DMS 273 (cell line): Measurements from ENCODE around the gene HDAC4.

Experiments used
- DNase-seq: peaks from one replicate; lab custom pipeline; 2025; ENCODE audit not compliant: unreplicated experiment; lab: John Stamatoyannopoulos, UW

HDAC4 gene

GRCh38 chr2:239271882-239272281 is 128.9 kb downstream of the HDAC4 start:
- DNase-seq: no peak

- no peak for DNase-seq
These were observed 129.3 kb downstream of the HDAC4 start for GRCh38 chr2:239271471-239271870.

- DNase-seq: no peak
These were observed 130.9 kb downstream of the HDAC4 start for GRCh38 chr2:239269916-239270315.

GRCh38 chr2:239269173-239269885 is 131.5 kb downstream of the HDAC4 start:
- no peak for DNase-seq

- no peak for DNase-seq
These were observed 132.3 kb downstream of the HDAC4 start for GRCh38 chr2:239268549-239268948.

- DNase-seq: no peak
These were observed 132.7 kb downstream of the HDAC4 start for GRCh38 chr2:239268082-239268481.

GRCh38 chr2:239267288-239267951 is 133.4 kb downstream of the HDAC4 start:
- no peak for DNase-seq

GRCh38 chr2:239266779-239267287 is 134.0 kb downstream of the HDAC4 start:
- no peak for DNase-seq

- no peak for DNase-seq
These were observed 134.4 kb downstream of the HDAC4 start for GRCh38 chr2:239266434-239266766.

- no peak for DNase-seq
These were observed 135.0 kb downstream of the HDAC4 start for GRCh38 chr2:239265681-239266433.

- peak; percentile 14 for DNase-seq
These were observed 135.8 kb downstream of the HDAC4 start for GRCh38 chr2:239264838-239265651.

GRCh38 chr2:239264492-239264837 is 136.4 kb downstream of the HDAC4 start:
- peak; percentile 15 for DNase-seq

GRCh38 chr2:239263669-239264491 is 136.9 kb downstream of the HDAC4 start:
- DNase-seq: no peak

- no peak for DNase-seq
These were observed 137.6 kb downstream of the HDAC4 start for GRCh38 chr2:239263231-239263630.

- no peak for DNase-seq
These were observed 138.2 kb downstream of the HDAC4 start for GRCh38 chr2:239262484-239263230.

GRCh38 chr2:239261796-239262483 is 138.9 kb downstream of the HDAC4 start:
- DNase-seq: no peak

- no peak for DNase-seq
These were observed 139.5 kb downstream of the HDAC4 start for GRCh38 chr2:239261356-239261755.

GRCh38 chr2:239260546-239261327 is 140.1 kb downstream of the HDAC4 start:
- no peak for DNase-seq
